Subcutaneous adipose tissue (tissue), 4 donors: ENCODE data around the gene SORBS1. TPM values are rescaled to one million over a fixed set of nuclear protein-coding genes. Genes with fewer than 3 reads are reported as not detected.

Source experiments
- CTCF ChIP-seq: fragments of 450-650 bp; IDR thresholded peaks from one replicate; pipeline ENCODE4 v1.5.1; 2016; ENCODE audit warnings: low read depth, mild to moderate bottlenecking, control low read depth, antibody characterized with exemption, moderate library complexity
- total RNA-seq, 4 donors: library from RNA; depleted of rRNA; stranded (reverse); fragments of >200 nt; gene quantifications; one replicate each; pipeline ENCODE4 v1.1.0, GENCODE V29; 2016

Gene SORBS1
- total RNA-seq, 4 donors from 2014 or later, result 460 to 715 (median 623) TPM

GRCh38 chr10:95331596-95332130 is 229.5 kb downstream of the SORBS1 start:
- no peak for TF ChIP-seq CTCF

DNA sequence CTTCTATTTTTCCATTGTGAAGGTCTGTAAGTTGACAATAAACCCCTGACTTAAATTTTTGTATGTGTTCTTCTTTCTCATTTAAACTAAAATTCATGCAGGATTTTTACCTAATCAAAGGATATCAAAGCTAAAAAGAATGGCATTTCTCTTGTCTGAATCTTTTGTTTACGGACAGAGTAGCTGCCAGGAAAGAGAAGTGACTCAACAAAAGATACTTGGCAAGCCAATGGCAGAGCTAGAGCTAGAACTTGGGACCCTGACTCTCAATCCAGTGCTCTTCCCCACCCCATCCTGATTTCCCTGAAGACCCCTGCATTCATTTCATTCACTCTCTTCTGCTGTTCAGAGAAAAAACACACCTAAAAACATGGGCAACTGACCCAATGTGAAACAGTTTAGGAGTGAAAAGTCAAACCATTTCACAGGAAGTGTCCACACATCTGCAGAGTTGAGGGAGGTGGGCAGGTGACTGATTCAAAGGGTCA is 230.2 kb downstream of the SORBS1 start:
- TF ChIP-seq CTCF, result no peak

DNA sequence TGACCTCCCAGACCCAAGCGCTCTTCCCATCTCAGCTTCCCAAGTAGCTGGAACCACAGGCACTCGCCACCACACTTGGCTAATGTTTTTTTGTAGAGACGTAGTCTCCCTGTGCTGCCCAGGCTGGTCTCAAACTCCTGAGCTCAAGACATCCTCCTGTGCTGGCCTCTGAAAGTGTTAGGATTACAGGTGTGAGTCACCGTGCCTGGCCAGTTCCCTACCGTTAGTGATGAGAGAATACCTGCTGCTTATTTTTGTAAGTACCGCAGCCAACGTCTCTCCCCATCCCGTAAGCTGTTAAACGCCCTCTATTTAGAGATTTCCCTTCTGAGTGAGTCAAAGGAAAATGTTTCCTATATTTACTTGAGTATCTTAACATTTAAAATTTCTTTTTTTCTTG is 231.9 kb downstream of the SORBS1 start:
- TF ChIP-seq CTCF, result no peak

GRCh38 chr10:95328013-95328412 is 233.2 kb downstream of the SORBS1 start:
- TF ChIP-seq CTCF, result no peak

- no peak for TF ChIP-seq CTCF
Measured at GRCh38 chr10:95327367-95327766, 233.8 kb downstream of the SORBS1 start.

GRCh38 chr10:95326396-95326795 is 234.8 kb downstream of the SORBS1 start:
- no peak for TF ChIP-seq CTCF

DNA sequence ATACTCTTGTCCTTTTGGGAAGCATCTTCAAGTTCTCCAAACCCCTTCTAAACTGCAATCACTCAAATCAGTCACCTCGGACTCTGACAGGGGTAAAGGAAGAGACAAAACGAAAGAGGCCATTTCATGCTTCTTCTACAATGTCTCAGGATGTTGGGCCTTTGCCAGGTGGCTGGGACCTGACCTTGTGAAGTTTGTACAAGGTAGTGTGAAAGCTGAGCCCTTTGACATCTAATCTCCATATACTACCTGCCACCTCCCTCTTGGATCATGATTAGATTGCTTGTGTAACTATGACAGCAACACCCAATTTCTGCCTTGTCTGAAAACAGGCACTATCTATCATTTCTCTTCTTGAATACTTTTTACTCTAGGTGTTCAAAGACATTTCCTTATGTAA is 235.3 kb downstream of the SORBS1 start:
- TF ChIP-seq CTCF, result no peak
